IPS-18c (cell line): Measurements from ENCODE around the gene MAML3.

Experiments
- H3K4me3 ChIP-seq: 2 replicates; pipeline ENCODE4 v1.7.0; 2013; ENCODE audit warnings: low read depth, mild to moderate bottlenecking, low read length, moderate library complexity; ENCODE audit not compliant: insufficient read depth
- H3K9me3 ChIP-seq: one replicate; pipeline ENCODE4 v1.6.1; 2013; ENCODE audit warnings: mild to moderate bottlenecking, low read length, moderate library complexity; ENCODE audit not compliant: control insufficient read depth, insufficient read depth

MAML3 gene

DNA sequence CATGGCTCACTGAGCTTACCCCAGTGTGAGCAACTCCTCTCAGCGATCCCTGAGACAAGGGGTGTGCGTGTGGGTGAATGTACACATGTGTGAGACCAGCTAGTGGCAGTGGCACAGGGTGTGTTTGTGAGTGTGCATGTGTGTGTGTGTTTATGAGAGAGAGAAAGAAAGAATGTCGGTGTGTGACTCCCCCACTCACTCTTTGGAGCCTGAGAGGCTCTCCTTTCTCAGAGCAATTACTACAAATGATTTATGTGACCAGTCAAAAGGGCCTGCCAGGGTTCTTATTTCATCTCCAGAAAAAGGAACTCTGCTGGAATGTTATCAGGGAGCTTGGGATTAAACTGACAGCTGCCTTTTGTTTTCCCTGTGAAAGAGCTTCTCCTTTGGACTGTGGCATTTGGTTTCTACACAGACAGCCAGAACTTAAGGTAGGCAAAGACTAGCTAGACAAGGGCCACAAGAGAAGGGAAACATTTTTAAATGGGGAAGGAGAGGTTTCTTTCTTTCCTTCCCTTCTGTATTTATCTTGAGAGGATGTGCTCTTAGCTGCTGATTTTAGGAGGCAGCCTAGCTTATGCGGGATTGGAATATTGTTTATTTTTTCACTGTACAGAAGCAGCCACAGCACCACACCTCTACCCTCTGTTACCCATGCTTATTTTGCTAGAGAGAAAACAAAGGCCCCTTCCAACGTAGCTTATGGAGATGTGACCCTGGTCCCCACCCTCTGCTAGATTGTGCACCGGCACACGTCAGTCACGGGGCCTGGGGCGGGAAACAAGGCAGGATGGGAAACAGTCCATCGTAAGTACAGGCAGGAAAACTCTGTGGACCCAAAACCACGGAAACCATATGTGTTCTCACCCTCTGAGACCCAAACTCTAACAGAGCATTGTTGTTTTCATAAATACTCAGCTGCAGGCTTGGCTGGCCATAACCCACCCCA, 344.9 kb downstream of the MAML3 start:
- Histone ChIP-seq H3K9me3 (no peaks in the 10 kb centered on the region), H3K4me3 (no peak overlapping the region)

DNA sequence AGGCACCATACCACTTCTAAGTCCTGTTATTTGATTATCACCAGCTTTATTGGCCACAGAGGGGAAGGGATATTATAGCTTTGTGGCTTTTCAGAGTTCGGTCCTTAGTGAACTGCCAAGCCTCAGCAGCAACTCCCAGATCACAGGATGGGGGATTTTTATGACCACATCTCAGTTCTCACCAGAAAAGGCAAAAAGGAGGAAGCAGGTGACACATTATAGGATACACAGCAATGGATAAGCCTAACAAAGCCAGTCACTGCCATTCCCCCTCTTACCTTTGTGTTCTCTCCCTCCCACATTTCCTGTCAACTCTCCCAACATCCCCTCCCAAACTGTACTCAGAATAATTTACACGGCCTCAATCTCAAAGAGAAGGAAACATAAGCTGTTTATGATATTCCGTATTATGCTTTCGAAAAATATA, 345.6 kb downstream of the MAML3 start:
- no peaks in the 10 kb centered on the region for H3K9me3 ChIP-seq
- no peak overlapping the region for H3K4me3 ChIP-seq

- Histone ChIP-seq H3K9me3 (no peaks in the 10 kb centered on the region), H3K4me3 (no peak overlapping the region)
These were observed 346.5 kb downstream of the MAML3 start for GRCh38 chr4:139807483-139807882.

GRCh38 chr4:139806929-139807328, 347.1 kb downstream of the MAML3 start:
- H3K4me3 ChIP-seq, result no peak overlapping the region
- H3K9me3 ChIP-seq, result no peaks in the 10 kb centered on the region

DNA sequence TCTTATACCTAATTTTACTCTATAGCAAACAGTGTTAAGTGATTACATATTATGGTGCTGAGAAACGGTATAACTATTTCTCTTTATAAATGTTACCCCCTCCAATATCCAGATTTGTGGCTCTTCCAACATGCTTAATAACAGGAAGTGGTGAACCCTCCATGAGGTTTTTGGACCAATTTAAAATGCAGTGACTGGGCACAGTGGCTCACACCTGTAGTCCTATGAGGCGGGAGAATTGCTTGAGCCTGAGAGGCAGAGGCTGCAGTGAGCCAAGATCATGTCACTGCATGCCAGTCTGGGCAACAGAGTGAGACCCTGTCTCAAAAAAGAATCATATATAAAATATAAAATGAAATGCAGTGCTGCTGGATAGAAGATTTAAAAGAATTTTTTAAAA, 351.1 kb downstream of the MAML3 start:
- H3K4me3 ChIP-seq, result no peak overlapping the region
- no peaks in the 10 kb centered on the region for H3K9me3 ChIP-seq

DNA sequence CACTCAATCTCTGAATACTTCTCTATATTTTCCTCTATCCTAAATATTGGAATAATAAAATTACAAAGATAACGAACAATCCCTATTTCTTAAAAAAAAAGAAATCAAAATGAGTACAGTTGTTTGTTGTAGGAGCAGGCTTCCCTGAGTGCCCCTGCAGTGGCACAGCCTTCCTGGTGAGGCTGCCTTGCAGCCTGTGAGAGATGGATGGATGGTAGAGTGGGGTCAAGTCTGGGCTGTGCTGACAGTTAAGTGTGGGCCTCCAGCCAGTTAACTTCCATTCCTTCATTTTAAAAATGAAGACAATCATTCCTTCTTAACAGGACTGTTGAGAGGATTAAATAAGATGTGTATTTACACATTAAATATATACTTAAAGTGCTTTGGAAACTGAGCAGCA, 351.5 kb downstream of the MAML3 start:
- Histone ChIP-seq H3K4me3 (no peak overlapping the region), H3K9me3 (no peaks in the 10 kb centered on the region)

- no peaks in the 10 kb centered on the region for H3K9me3 ChIP-seq
These were observed 352.1 kb downstream of the MAML3 start for GRCh38 chr4:139801895-139802294.

DNA sequence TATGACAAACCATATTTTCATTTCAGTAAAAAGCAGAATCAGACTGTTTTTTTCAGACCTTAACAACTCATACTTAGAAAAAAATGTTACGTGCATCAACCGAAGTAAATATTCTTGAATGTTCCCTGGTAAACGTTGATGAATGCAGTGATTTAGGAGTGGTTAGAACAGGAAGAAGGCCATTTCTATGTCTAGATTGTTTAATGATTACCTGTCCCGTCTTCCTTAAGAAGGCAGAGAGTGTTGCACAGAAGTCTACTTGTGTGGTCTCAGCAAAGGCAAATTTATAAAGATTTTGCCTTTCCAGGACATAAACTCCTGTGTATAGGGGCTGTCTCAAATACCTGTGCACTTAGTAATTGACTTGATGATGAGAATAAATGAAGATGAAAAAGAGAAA, 353.9 kb downstream of the MAML3 start:
- Histone ChIP-seq H3K4me3 (no peak overlapping the region), H3K9me3 (no peaks in the 10 kb centered on the region)

More at GRCh38 chr4:139801895-139802294, 352.1 kb downstream of the MAML3 start:
- H3K4me3 ChIP-seq, result no peak overlapping the region

- Histone ChIP-seq H3K9me3 (no peaks in the 10 kb centered on the region), H3K4me3 (no peak overlapping the region)
These were observed 354.4 kb downstream of the MAML3 start for GRCh38 chr4:139799615-139800014.

DNA sequence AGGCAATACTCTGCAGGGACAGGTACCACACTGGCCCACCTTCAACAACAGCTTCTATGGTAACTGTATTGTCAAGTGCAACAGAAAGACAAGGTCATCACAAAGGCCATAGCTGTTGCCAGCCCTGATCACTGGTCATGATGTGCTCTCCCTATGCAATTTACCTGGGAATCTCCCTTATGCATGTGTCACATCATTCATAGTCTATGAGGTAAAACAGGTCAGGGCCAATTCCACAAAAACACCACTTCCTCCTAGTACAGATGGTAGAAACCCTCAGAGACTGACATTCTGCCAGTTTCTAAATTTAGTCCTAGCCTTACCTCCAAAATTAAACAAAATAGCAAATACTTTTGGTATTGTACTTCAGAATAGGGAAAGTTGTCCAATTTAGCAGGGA, 355.5 kb downstream of the MAML3 start:
- Histone ChIP-seq H3K4me3 (no peak overlapping the region), H3K9me3 (no peaks in the 10 kb centered on the region)

GRCh38 chr4:139797287-139797686, 356.7 kb downstream of the MAML3 start:
- no peaks in the 10 kb centered on the region for H3K9me3 ChIP-seq
- no peak overlapping the region for H3K4me3 ChIP-seq

DNA sequence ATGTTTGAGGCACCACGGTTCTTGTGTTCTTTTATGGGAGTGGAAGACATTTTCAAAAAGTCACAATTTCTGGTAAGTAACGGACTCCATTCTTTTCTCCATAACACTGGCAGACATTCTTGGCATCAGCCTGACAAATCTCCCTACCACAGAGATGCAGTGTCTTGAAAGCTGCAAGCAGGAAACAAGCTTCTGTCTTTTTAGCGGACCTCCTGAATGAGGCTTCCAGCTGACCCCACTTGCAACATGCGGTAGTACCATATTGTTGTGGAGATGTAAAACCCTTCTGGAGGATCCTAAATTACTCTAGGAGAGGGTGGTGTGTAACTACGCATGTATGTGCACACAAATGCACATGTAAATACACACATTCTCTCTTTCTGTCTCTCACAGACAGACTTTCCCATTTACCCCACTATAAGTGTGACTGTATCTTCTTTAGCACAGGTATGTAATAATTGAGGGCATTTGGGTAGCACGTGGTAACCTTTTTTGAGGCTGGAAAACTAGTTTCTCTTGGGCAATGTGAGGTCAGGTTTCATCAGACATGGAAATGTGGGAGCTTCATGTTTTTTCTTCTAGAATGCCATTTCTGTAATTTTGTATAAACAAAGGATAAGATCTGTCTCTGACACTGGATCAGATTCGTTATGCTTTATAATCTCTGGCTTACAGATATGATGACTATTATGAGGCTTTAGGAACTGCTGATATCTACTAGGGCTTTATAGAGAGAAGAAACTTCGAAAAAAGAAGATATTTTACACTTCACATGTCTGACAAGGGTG, 358.3 kb downstream of the MAML3 start:
- Histone ChIP-seq H3K4me3 (no peak overlapping the region), H3K9me3 (no peaks in the 10 kb centered on the region)

DNA sequence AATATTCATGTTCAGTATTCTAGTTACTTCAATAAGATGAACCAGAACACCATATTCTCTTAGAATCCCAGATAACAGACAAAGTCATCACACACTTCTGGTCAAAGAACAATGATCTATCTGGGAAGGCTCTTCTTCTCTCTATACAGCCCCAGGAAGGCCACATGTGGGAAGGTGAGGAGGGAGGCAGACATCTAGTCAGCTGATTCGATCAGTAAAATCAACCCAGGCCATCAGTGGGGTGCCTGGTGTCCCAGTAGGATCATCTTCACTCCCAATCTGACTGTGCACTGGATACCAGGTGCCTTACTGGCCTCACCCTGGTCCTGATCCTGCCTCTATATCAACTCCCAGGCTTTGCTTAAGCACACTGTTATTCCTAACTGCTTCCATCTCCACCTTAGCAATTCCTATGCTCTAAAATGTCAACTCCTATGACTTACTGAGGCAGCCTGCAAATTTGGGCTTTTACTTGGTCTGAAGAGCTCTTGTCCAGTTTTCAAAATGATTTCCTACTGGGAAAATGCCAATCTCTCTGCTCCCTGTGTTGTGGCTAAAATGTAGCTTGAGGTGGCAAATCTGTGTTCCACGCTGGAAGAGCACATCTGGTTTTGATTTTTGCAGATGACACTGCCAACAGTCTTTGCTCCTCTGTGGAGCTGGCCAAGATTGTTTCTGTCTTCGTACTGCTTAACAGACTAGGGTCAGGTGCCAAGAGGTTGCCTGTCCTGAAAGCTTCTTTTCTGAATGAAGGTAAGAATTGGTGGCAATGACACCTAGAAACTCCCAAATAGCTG, 359.6 kb downstream of the MAML3 start:
- H3K9me3 ChIP-seq, result no peaks in the 10 kb centered on the region
- H3K4me3 ChIP-seq, result no peak overlapping the region

GRCh38 chr4:139791681-139792080, 362.3 kb downstream of the MAML3 start:
- H3K9me3 ChIP-seq, result no peaks in the 10 kb centered on the region
- no peak overlapping the region for H3K4me3 ChIP-seq

DNA sequence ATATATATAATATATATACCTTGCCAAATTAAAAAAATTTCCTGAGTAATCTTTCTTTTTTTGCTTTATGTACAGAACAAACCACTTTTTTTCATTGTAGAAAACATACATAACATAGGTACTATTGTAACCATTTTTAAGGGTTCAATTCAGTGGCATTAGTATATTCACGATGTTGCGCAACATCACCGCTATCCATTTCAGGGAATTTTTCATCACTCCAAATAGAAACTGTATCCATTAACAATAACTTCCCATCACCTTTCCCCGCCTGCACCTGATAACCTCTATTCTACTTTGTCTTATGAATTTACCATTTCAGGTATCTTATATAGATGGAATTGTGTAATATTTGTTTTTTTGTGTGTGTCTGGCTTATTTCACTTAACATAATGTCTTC, 363.7 kb downstream of the MAML3 start:
- Histone ChIP-seq H3K4me3 (no peak overlapping the region), H3K9me3 (no peaks in the 10 kb centered on the region)

- no peaks in the 10 kb centered on the region for H3K9me3 ChIP-seq
- no peak overlapping the region for H3K4me3 ChIP-seq
These were observed 364.8 kb downstream of the MAML3 start for GRCh38 chr4:139789096-139789654.
